BJ (cell line): ENCODE data around the gene PHC2. TPM values are rescaled to one million over a fixed set of nuclear protein-coding genes. Genes with fewer than 3 reads are reported as not detected.

Experiments used
- CTCF ChIA-PET: fragments of 350-600 bp; formaldehyde crosslinking; extraction: SDS; loops from one replicate; lab custom pipeline; 2021; ENCODE audit warnings: antibody characterized with exemption, inconsistent platforms; lab: Yijun Ruan, JAX
- POLR2A ChIA-PET: fragments of 300-600 bp; sonication (Branson Sonifier 250); formaldehyde crosslinking; extraction: SDS; loops from one replicate; lab custom pipeline; 2021; ENCODE audit warnings: antibody characterized with exemption; lab: Charles Lee
- DNase-seq: peaks from one replicate; pipeline ENCODE4 v3.0.0-alpha.2; 2011; ENCODE audit warnings: low read depth
- H3K27me3 ChIP-seq: 2 replicates; pipeline ENCODE4 v1.6.0; 2011; ENCODE audit warnings: low read length; ENCODE audit not compliant: control insufficient read depth, insufficient read depth
- H3K36me3 ChIP-seq: 2 replicates; pipeline ENCODE4 v1.5.1; 2011; ENCODE audit warnings: low read length; ENCODE audit not compliant: control insufficient read depth, insufficient read depth
- H3K4me3 ChIP-seq: 2 replicates; pipeline ENCODE4 v1.5.1; 2011; ENCODE audit warnings: low read depth, mild to moderate bottlenecking, control low read depth, low read length
- CTCF ChIP-seq: IDR thresholded peaks from 2 replicates; pipeline ENCODE4 v1.5.1; 2011; ENCODE audit warnings: low read depth, mild to moderate bottlenecking, control low read depth, inconsistent platforms, low read length, moderate library complexity; ENCODE audit not compliant: insufficient read depth
- polyA plus RNA-seq: library from polyadenylated mRNA; depleted of rRNA; stranded (reverse); fragments of >200 nt; gene quantifications from 2 replicates; pipeline ENCODE4 v1.2.3, GENCODE V29; 2011

The PHC2 gene
- polyA plus RNA-seq, 1 experiment = 62.0 TPM

- ChIA-PET POLR2A (interaction anchor here (0.6 kb wide), 1 partner anchor 18 kb away, joined by 3 read pairs; no protein-coding TSS in a partner anchor), CTCF (interaction anchor here (0.7 to 2.7 kb wide), 8 partner anchors 21 to 289 kb away, joined by 3 to 10 read pairs (median 4); no protein-coding TSS in a partner anchor)
- Histone ChIP-seq H3K4me3 (no peak overlapping the region), H3K27me3 (no peaks in the 10 kb centered on the region), H3K36me3 (no peaks in the 10 kb centered on the region)
- DNase-seq = no peak
- no peak for TF ChIP-seq CTCF
These were observed 39.4 kb downstream of the PHC2 start for GRCh38 chr1:33391343-33392078.

DNA sequence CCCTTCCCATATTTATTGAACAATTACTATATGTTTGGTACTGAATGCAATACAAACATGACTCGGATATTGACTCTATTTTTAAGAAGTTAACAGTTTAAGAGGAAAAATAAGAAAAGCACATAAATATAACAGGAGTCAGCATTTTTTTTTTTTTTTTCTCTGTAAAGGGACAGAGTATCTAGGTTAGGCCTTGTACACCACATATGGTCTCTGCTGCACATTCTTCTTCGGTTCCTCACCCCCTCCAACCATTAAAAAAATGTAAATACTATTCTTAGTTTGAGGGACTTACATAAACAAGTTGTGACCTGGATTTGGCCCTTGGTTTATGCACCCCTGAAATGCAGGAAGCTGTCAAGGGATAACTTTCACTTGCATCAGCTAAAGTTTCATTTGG lies 40.4 kb downstream of the PHC2 start:
- no peak for TF ChIP-seq CTCF
- CTCF ChIA-PET = interaction anchor here (0.8 to 2.7 kb wide), 8 partner anchors 18 to 222 kb away, joined by 3 to 10 read pairs (median 4); no protein-coding TSS in a partner anchor
- Histone ChIP-seq H3K36me3 (no peaks in the 10 kb centered on the region), H3K27me3 (no peaks in the 10 kb centered on the region), H3K4me3 (no peak overlapping the region)
- POLR2A ChIA-PET = interaction anchor here (0.6 kb wide), 1 partner anchor 19 kb away, joined by 3 read pairs; no protein-coding TSS in a partner anchor
- DNase-seq = peak; percentile 76

DNA sequence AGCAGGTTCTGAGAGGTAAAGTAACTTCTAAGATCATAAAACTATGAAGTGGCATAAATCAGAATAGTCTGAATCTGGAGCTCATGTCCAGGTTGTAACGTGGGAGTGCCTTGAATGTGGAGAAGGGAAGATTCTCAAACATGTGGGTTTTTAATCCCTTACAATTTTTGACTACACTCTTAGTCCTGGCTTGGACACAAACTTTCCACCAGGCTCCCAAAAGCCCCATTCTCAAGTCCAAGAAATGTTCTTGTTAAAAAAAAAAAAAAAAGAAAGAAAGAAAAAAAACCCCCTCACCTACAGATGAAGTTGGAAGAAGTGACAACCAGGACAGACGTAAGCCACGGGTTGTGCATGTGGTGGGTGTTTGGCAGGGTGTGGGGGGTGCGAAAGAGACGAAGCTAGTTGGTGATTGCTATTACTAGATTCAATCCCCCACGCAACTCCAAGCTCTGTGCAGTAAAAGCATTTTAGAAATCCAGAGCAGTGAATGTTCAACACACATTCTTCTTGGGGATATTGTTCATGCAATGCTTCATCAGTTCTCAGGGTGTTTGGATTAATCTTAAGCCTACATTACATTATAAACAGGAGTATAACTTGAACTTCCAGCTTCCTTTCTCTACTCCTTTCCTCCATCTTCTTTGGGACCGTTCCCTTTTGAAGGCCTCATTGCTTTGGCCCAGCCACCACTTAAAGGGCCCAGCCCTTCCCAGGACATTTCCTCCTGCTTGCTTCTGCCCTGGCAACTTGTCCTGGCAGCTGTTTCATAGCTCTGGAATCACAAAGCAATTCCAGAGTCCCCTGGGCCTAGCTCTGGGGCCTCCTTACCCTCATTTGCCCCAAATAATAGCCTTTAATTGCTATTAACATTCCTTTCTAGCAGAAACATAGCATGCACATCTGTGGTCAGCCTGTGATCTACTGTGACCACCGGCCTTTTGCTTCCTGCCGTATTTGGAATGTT lies 41.8 kb downstream of the PHC2 start:
- no peaks in the 10 kb centered on the region for H3K27me3 ChIP-seq
- TF ChIP-seq CTCF = no peak
- CTCF ChIA-PET = interaction anchor here (0.6 to 2.7 kb wide), 9 partner anchors 9 to 171 kb away, joined by 3 to 10 read pairs (median 4); no protein-coding TSS in a partner anchor
- H3K36me3 ChIP-seq = no peaks in the 10 kb centered on the region
- peak; percentile 77 for DNase-seq
- H3K4me3 ChIP-seq = no peak overlapping the region
- POLR2A ChIA-PET = interaction anchor here (0.6 to 1.2 kb wide), 3 partner anchors 39 to 53 kb away, joined by 3 to 4 read pairs (median 3); no protein-coding TSS in a partner anchor

- DNase-seq = no peak
- ChIA-PET POLR2A (interaction anchor here (0.7 kb wide), 1 partner anchor 26 kb away, joined by 5 read pairs; no protein-coding TSS in a partner anchor), CTCF (interaction anchor here (1.8 kb wide), 1 partner anchor 56 kb away, joined by 3 read pairs; no protein-coding TSS in a partner anchor)
- Histone ChIP-seq H3K36me3 (no peaks in the 10 kb centered on the region), H3K4me3 (no peak overlapping the region), H3K27me3 (no peaks in the 10 kb centered on the region)
- no peak for TF ChIP-seq CTCF
These were observed 43.3 kb downstream of the PHC2 start for GRCh38 chr1:33387625-33388024.
